ENCODE measurements around the gene DLGAP4.
A peak's percentile ranks its signal among the peaks of the same experiment; 100 is the strongest.

DLGAP4 gene

GRCh38 chr20:36454698-36455427 is 148.7 kb downstream of the DLGAP4 start:
- TF ChIP-seq CTCF (IDR thresholded peaks at IDR 0.05; ENCODE audit: control insufficient read depth, insufficient read depth, low read depth, low read length, missing control alignments) = no peak
- H3K4me3 ChIP-seq (ENCODE audit: control insufficient read depth, low read depth, low read length) = no peak overlapping the region
- DNase-seq (ENCODE audit: low read depth) = no peak

- no peak for TF ChIP-seq CTCF (IDR thresholded peaks at IDR 0.05; ENCODE audit: control insufficient read depth, insufficient read depth, low read depth, low read length, missing control alignments)
- no peak overlapping the region for H3K4me3 ChIP-seq (ENCODE audit: control insufficient read depth, low read depth, low read length)
- DNase-seq (ENCODE audit: low read depth) = no peak
Observed at GRCh38 chr20:36455972-36456625, 150.0 kb downstream of the DLGAP4 start.

GRCh38 chr20:36460648-36461599 is 154.8 kb downstream of the DLGAP4 start:
- TF ChIP-seq CTCF (IDR thresholded peaks at IDR 0.05; ENCODE audit: control insufficient read depth, insufficient read depth, low read depth, low read length, missing control alignments) = no peak
- H3K4me3 ChIP-seq (ENCODE audit: control insufficient read depth, low read depth, low read length) = peak overlapping the region; percentile 39
- peak; percentile 41 for DNase-seq (ENCODE audit: low read depth)

- DNase-seq (ENCODE audit: low read depth) = no peak
- no peak for TF ChIP-seq CTCF (IDR thresholded peaks at IDR 0.05; ENCODE audit: control insufficient read depth, insufficient read depth, low read depth, low read length, missing control alignments)
- H3K4me3 ChIP-seq (ENCODE audit: control insufficient read depth, low read depth, low read length) = peak overlapping the region; percentile 93
Observed at GRCh38 chr20:36461600-36462439, 155.7 kb downstream of the DLGAP4 start.

- no peak for DNase-seq (ENCODE audit: low read depth)
- H3K4me3 ChIP-seq (ENCODE audit: control insufficient read depth, low read depth, low read length) = peak overlapping the region; percentile 93
- TF ChIP-seq CTCF (IDR thresholded peaks at IDR 0.05; ENCODE audit: control insufficient read depth, insufficient read depth, low read depth, low read length, missing control alignments) = no peak
Observed at GRCh38 chr20:36462440-36463211, 156.5 kb downstream of the DLGAP4 start.

Data from AG09309 (cell line).